GM11168 (cell line): ENCODE results near the gene TGM2.

Experiments
- in situ Hi-C: fragments of 300-500 bp; cut with MboI; formaldehyde crosslinking; loops from one replicate; pipeline ENCODE4 v1.12.0; 2022; ENCODE audit warnings: low sequenced_read_pairs; ENCODE audit not compliant: unreplicated experiment

The TGM2 gene

DNA sequence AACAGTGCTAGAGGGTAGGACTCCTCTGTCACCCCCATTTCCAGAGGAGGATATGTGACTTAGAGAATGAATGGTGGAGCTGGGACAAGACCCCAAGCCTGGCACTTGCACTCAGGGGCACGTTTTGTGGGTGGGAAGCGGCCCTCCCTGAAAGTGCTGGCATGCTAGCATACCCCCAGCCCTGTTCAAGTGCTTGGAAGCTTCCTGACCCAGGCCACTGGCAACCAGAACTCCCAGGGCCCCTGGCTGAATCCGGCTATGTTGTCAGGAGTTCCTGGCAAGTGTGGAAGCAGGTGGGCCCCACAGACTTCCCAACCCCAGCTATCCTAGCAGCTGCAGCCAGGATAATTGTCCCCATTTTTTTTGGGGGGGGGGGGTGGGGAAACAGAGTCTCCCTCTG lies 35.6 kb upstream of the TGM2 start:
- in situ Hi-C loops = no loop called here

DNA sequence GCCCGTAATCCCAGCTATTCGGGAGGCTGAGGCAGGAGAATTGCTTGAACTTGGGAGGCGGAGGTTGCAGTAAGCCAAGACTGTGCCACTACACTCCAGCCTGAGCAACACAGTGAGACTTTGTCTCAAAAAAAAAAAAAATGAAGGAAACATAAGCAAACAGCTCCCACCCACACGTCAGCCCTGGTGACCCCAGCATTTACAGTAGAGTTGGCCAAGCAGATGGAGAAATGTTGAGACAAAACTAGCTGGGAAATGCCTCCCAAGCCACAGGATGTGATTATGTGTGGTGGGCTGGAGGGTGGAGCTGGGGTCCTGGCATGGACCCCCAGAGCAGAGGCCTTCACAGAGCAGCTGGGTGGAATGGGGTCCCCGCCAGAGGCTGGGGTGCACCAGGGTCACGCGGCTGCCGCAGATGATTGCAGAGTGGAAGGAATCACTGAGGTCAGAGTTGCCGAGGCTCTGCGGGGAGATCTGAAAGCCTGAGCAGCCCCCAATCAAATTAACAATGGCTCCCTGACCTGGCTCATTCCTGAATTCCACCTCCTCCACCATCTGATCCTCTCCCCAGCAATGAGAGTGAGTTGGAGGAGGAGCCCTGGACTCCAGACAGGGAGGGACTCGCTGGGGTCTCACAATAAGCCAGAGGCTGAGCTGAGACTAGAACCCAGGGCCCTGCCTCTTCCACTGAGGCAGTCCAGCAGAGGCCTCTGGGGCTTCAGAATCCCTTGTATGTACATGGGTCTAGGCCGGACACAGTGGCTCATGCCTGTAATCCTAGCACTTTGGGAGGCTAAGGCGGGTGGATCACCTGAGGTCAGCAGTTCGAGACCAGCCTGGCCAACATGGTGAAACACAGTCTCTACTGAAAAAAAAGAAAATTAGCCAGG lies 34.7 kb upstream of the TGM2 start:
- in situ Hi-C loops = no loop called here

DNA sequence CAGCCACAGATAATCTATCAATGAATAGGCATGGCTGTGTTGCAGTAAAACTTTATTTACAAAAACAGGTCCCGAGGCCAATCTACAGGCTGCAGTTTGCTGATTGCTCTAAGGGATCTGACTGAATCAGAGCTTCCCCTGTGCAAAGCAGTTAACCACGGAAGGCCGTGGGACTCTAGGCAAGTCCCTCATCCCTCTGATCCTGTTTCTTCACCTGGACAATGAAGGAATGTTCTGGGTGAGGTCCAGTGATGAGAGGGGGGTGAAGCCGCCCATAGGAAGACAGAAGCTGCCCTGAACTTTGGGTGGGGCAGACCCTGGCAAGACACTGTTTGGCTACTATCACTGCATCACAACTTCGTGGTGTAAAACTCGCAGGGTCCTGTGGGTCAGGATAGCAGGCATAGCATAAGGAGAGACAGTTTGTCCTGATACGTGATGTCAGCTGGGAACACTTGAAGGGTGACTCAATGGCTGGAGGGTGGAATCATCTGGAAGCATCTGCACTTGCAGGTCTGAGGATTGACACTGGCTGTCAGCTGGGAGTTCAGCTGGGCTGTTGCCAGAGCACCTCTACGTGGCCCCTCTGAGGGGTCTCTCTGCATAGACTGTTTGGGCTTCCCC lies 33.3 kb upstream of the TGM2 start:
- in situ Hi-C loops = no loop called here

DNA sequence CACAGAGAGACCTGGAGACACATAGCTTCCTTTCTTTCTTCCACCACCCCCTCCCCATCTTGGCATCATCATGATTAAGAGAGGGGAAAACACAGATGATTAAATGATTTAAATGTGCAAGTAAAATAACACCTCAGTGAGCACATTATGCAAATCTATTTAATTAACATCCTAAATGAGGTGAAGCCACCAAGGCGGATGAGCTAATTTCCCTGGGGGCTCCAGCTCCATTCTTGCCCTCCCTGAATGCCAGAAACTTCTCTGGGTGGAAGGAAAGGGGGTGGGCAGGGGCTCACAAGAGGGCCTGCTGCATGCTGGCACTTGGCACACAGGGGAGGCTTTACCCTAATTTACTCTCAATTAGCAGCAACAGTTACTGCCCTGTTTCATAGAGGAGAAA lies 32.5 kb upstream of the TGM2 start:
- in situ Hi-C loops = no loop called here

DNA sequence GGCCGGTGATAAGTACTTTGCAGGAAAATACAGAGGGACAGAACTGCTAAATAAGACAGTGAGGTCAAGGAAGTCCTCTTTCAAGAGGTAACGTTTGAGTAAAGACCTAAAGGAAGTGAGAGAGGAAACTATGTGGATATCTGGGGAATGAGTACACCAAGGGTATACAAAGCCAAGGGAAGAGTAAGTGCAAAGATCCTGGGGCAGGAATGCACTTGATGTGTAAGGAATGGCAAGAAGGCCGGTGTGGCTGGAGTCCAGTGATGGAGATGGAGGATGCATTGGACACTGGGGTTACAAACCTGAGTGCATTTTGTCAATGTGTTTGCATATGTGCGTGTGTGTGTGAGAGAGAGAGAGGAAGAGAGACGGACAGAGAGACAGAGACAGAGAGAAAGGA lies 32.1 kb upstream of the TGM2 start:
- in situ Hi-C loops = no loop called here

DNA sequence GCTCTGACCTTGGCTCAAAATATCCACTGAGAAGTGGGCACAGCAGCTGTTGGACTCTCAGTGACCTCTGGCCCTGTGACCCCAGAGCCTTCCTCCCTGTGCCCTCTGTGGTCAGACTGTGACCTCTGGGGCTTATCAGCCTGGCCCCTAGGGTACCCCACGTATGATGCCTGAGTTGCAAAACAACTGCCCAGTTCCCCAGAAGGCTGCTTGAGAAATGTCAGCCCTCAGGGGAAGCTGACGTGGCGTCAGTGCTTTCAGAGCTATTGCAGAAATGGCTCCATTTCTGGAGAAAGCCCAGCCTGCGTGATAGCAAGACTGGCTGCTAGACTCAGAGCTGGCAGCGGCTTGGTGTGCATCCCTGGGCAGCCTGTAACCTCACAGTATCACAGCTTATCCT lies 31.5 kb upstream of the TGM2 start:
- in situ Hi-C loops = no loop called here

DNA sequence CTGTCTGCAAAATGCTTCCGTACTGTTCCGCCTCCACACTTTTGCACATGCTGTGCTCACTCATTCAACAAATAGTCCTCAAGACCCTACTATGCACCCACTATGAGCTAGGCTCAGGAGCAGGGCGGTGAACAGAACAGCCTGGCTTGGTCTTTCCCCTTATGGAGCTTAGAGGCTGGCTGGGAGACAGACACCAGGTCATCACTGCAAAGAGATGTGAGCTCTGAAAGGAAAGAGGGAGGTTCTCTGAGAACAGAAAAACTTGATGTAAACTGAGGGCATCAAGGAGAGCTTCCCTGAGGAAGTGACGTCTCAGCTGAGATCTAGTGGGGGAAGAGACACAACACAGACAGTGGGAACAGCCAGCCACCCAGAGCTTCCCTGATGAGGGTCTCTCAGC lies 31.0 kb upstream of the TGM2 start:
- in situ Hi-C loops = no loop called here

DNA sequence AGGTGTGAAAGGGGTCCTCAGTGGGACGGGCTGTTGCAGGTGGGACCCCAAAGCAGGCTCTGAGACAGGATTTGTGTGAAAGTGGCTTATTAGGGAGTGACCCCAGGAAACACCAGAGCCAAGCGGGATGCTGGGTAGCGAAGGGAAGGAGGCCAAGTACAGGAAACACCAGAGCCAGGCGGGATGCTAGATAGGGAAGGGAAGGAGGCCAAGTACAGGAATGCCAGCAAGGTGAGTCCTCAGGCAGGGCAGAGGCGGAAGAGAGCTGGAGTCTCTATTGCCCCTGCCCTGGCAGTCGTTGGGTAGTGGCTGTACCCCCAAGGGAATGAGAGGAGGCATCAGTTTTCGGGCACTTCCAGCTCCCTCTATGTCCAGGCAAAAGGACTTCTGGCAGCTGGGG lies 30.5 kb upstream of the TGM2 start:
- in situ Hi-C loops = no loop called here

DNA sequence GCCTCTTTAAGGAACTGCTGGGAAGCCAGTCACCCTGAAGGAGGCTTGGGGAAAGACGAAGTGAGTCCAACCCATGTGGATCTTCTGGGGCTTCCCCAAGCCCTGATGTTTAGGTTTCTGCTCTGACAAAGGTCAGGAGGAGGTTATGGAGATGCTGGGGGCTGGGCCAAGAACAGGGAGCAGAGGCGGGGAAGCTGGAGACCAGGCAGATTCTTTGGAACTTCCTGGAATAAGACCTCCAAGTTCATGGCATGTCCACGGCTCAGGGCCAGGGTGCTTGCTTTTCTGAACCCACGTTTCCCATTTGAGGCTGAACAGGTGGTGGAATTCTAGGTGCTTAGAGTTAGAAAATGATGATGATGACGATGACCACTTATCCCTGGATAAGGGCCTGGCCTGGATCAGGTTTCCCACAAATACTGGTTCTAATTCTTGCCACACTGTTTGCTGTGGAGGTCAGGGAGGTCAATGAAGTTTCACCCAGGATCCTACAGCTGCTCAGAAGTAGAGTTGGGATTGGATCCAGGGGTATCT lies 30.0 kb upstream of the TGM2 start:
- in situ Hi-C loops = no loop called here

DNA sequence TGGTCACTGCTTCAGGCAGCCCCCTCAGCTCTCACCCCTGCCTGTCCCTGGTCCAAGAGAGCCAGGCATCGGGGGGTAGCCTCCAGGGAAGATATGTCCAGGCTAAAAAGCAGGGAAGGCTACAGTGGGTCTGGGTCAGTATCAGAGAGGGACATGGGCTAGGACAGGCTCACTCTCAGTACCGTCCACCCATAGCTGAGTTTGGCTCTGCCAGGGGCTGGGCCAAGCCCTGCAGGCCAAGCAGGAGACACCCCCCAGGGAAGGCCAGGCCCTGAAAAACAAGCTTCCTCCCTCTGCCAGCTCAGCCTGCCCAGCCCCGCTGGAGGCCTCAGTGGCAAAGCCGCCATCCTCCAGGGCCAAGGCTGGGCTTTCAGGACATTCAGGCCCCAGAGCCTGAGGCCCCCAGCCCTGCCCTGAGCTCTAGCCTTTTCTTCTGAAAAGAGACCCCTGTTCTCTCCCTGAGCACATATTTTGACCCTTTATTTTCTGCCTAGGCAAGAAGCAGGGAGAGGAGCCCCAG lies 28.6 kb upstream of the TGM2 start:
- in situ Hi-C loops = no loop called here

DNA sequence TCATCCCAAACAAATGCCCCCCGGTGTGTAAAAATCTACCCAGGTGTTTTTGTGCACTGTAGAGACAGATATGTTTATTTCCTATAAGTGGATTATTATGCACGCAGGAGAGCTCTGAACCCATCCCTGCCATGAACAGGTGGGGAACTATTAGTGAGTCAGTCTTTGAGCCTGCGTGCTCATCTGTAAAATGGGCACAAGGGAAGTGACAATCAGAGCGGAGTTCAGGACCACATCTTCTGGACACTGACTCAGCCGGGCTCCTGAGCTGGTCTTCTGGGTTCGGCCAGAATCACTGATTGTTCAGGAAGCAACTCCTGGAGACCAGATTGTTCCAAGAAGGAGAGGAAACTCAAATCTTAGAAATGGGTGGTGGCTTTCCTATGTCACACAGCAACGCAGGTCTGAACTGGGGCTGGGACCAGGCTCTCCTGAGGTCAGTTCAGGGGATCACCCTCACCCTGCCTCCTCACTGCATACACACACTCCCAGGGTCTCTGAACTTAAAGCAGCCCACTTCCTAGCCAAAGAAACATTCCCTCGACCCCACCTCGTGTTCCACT lies 27.3 kb upstream of the TGM2 start:
- in situ Hi-C loops = no loop called here

DNA sequence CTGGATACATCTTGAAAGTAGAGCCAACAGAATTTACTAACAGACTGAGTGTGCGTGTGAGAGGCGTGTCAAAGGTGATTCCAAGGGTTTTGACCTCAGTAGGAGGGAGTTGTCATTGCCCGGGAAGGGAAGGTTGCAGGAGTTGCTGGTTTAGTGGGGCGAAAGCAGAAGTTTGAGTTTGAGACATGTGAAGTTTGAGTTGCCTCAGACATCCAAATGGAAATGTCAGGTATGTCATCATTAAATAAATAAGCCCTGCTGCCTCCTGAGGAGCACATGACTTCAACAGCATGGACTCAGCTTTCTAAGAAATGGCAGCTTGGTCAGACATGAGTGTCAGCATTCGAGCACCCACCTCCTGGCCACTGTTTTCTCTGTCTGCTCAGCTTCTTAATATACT lies 26.6 kb upstream of the TGM2 start:
- in situ Hi-C loops = no loop called here

DNA sequence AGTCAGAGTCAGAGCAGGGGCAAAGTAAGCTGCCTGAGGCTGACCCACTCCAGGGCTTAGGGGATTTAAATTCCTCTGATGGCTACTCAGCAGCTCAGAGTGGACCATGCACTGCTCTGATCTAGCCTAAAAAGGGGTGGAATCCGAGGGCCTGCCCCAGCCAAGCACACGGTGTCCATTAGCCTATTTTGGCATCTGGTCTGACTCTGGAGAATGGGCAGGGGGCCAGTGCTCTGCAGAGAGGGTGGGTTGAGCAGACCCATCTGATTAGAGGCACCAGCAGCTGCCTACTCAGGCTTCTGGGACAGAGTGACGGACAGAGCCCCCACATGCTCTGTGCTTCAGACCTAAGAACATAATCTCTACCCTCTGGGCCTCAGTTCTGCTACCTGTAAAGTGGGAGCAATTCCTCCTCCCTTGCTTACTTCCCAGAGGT lies 25.9 kb upstream of the TGM2 start:
- in situ Hi-C loops = no loop called here

DNA sequence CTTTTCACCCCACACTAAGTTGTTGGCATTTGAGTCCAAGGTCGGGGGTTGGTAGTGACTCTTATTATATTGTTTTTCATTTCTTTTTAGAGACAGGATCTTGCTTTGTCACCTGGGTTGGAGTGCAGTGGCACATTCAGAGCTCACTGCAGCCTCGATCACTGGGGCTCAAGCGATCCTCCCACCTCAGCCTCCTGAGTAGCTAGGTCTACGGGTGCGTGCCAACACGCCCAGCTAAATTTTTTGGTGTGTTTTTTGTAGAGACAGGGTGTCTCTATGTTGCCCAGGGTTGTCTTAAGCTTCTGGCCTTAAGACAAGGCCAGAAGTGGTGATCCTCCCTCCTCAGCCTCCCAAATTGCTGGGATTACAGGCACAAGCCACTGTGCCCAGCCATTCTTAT lies 25.1 kb upstream of the TGM2 start:
- in situ Hi-C loops = no loop called here

DNA sequence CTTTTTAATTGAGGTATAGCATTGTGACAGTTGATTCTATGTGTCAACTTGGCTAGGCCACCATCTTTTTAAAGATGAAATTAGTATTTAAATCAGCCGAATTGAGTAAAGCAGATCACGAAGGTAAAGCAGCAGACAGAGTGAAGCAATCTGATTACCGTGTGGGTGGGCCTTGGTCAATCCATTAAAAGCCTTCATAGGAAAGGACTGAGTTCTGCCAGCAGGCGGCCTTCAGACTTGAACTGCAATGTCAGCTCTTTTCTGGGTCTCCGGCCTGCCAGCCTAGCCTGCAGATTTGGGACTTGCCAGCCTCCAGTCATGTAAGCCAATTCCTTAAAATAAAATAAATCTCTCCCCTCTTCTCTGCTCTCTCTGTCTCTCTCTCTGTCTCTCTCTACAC lies 22.4 kb upstream of the TGM2 start:
- in situ Hi-C loops = no loop called here

DNA sequence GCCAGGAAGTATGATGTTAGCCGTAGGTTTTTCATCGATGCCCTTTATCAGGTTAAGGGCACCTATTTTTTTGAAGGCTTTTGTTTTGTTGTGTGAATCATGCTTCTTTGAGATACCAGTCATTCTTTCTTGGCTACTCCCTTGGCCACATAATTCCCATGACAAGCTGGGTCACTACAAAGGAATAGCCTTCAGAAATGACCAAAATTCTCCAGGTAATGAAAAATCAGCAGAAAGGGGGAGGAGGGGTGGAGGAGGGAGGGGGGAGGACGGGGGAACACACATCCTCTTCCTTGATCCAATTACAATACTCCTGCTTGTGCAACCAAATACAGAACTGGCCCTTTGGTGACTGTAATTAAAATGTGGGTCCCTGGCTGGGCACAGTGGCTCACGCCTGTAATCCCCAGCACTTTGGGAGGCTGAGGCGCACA lies 21.7 kb upstream of the TGM2 start:
- in situ Hi-C loops = no loop called here

DNA sequence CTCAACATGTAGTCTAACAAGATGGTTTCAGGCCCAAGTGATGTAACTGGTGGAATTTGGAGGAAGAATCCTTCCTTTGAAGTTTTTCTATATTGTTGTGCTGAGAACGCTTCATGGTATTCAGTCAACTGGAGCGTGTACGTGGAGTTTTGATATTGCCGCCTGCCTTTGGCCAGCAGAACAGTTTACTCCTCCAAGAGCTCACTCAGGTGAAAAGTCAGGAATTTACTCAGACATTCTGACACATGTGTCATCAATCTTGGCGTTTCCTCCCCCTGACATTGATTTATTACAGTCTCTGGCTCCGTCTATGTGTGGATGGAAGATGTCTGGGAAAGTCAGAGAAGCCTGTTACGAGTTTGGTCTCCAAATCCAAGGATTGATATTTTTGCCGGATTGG lies 19.0 kb upstream of the TGM2 start:
- in situ Hi-C loops = no loop called here

DNA sequence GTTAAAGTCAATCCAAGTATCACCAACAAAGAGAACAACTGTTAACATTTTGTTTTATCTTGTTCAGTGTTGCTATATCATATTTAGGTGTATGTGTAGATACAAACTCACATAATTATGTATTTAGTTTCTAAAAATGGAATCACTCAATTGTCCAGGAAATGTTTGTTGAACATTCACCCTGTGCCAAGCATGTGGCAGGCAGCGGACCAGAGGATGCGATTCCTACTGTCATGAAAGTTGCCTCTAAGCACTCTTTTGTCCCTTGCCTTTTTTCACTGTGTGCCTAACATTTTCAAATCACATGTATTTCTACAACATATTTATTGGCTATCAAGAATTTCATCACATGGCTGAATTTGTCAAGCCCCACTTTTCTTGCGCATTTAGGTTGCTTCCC lies 16.9 kb upstream of the TGM2 start:
- in situ Hi-C loops = no loop called here

DNA sequence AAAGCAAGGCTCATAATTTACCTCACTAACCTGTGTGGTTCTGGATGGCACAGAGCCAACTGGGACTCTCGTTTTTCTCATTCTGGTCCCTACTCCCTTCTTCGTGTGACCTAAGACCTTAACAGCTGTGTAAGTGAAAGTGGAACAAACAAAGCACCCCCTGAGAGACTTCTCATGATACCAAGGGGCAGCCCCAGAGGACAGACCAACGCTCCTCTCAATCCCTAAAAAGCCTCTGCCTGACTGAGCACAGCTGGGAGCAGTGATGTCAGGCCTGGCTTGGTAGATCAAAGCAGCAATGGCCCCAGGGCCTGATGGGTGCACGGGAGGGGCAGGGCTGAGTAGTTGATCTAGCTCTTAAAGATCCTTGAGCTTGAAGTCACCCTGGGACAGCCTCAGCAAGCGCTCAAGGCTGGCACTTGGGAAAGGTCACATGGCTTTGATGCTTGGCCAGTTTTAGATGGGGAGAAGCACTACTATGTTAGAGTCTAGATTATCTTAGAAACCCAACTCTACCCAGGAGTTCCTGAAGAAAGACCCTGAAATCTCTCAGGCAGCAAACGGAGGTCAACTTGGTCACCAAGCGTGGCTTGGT lies 16.2 kb upstream of the TGM2 start:
- in situ Hi-C loops = no loop called here

DNA sequence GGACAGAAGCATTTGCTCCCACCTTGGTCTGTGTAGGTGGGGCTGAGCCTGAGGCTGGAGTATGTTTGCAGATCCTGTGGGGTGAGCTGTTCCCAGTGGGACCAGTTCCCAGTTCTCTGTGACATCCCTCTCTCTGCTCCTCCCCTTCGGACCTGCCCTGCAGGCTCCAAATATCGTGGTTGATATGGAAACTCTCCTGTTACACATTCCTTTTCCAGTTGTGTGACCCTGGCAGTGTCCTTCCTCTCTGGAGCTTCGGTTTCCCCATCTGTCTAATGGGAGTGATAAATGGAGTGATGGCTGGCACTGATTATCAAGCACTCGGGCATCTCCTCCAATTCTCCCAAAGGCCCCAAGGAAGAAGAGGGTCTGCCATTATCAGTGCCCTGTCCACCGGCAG lies 15.7 kb upstream of the TGM2 start:
- in situ Hi-C loops = no loop called here

DNA sequence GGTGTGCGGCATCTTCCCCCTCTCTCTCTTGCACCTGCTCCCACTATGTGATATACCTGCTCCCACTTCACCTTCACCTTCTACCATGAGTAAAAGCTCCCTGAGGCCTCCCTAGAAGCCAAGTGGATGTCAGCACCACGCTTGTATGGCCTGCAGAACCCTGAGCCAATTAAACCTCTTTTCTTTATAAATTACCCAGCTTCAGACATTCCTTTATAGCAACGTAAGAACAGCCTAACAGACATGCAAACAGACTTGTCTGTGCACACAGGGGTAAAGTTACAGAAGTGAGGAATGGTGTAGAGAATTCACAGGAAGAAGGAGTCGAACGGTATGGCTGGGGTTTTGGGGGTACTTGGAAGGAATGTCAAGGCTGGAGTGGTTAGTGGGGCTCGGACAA lies 14.8 kb upstream of the TGM2 start:
- in situ Hi-C loops = no loop called here
